SK-N-SH treated with all-trans-retinoic acid at 6 μM for 48 hours (cell line): Measurements from ENCODE around the gene CPLANE2.

Experiments used
- ARNTL ChIP-seq: fragments of 450-650 bp; formaldehyde crosslinking; IDR thresholded peaks from 2 replicates; pipeline ENCODE4 v1.5.0; 2020; ENCODE audit warnings: low read depth, mild to moderate bottlenecking, moderate library complexity, borderline replicate concordance
- BACH2 ChIP-seq: fragments of 250-450 bp; sonication (Bioruptor Pico); IDR thresholded peaks from 2 replicates; pipeline ENCODE4 v1.9.0; 2021; ENCODE audit warnings: mild to moderate bottlenecking, borderline replicate concordance
- CSDC2 ChIP-seq: fragments of 250-450 bp; sonication (Bioruptor Pico); IDR thresholded peaks from 2 replicates; pipeline ENCODE4 v1.5.0; 2020; ENCODE audit warnings: mild to moderate bottlenecking, moderate library complexity
- OSR1 ChIP-seq: fragments of 250-450 bp; sonication (Bioruptor Pico); IDR thresholded peaks from 2 replicates; pipeline ENCODE4 v1.8.0; 2022; ENCODE audit warnings: moderate library complexity, mild to moderate bottlenecking, inconsistent platforms
- PPARA ChIP-seq: fragments of 250-450 bp; sonication (Bioruptor Pico); IDR thresholded peaks from 2 replicates; pipeline ENCODE4 v1.5.0; 2020; ENCODE audit warnings: mild to moderate bottlenecking, borderline replicate concordance
- SNAI2 ChIP-seq: fragments of 250-450 bp; sonication (Bioruptor Pico); IDR thresholded peaks from 2 replicates; pipeline ENCODE4 v1.5.0; 2020; ENCODE audit warnings: mild to moderate bottlenecking, moderate library complexity
- TSHZ2 ChIP-seq: fragments of 250-450 bp; sonication (Bioruptor Pico); IDR thresholded peaks from 2 replicates; pipeline ENCODE4 v1.5.0; 2020; ENCODE audit warnings: mild to moderate bottlenecking, moderate library complexity
- ZC3H10 ChIP-seq: fragments of 250-450 bp; sonication (Bioruptor Pico); IDR thresholded peaks from 2 replicates; pipeline ENCODE4 v1.5.1; 2021; ENCODE audit warnings: mild to moderate bottlenecking, moderate library complexity
- ZFP3 ChIP-seq: fragments of 250-450 bp; sonication (Bioruptor Pico); IDR thresholded peaks from 2 replicates; pipeline ENCODE4 v1.5.0; 2020; ENCODE audit warnings: mild to moderate bottlenecking, moderate library complexity
- ZNF8 ChIP-seq: fragments of 450-650 bp; formaldehyde crosslinking; IDR thresholded peaks from 2 replicates; pipeline ENCODE4 v1.5.0; 2020; ENCODE audit warnings: mild to moderate bottlenecking, moderate library complexity
- TF ChIP-seq, protein P1 (sequence below): fragments of 250-450 bp; sonication (Bioruptor Pico); IDR thresholded peaks from 2 replicates; pipeline ENCODE4 v1.5.1; 2021; ENCODE audit warnings: mild to moderate bottlenecking, moderate library complexity
- TF ChIP-seq, protein P2 (sequence below): fragments of 250-450 bp; sonication (Bioruptor Pico); IDR thresholded peaks from 2 replicates; pipeline ENCODE4 v1.8.0; 2021; ENCODE audit warnings: low read depth, mild to moderate bottlenecking, moderate library complexity, borderline replicate concordance

- no peak for TF ChIP-seq OSR1
- no peak for TF ChIP-seq PPARA (CRISPR knock-in tag)
- TF ChIP-seq, protein P1, sequence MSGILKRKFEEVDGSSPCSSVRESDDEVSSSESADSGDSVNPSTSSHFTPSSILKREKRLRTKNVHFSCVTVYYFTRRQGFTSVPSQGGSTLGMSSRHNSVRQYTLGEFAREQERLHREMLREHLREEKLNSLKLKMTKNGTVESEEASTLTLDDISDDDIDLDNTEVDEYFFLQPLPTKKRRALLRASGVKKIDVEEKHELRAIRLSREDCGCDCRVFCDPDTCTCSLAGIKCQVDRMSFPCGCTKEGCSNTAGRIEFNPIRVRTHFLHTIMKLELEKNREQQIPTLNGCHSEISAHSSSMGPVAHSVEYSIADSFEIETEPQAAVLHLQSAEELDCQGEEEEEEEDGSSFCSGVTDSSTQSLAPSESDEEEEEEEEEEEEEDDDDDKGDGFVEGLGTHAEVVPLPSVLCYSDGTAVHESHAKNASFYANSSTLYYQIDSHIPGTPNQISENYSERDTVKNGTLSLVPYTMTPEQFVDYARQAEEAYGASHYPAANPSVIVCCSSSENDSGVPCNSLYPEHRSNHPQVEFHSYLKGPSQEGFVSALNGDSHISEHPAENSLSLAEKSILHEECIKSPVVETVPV = no peak
- no peak for TF ChIP-seq ARNTL (CRISPR knock-in tag)
- TF ChIP-seq ZNF8 (CRISPR knock-in tag) = no peak
- no peak for TF ChIP-seq SNAI2 (CRISPR knock-in tag)
- no peak for TF ChIP-seq ZFP3 (CRISPR knock-in tag)
- TF ChIP-seq TSHZ2 (CRISPR knock-in tag) = no peak
- no peak for TF ChIP-seq ZC3H10 (CRISPR knock-in tag)
- TF ChIP-seq, protein P2, sequence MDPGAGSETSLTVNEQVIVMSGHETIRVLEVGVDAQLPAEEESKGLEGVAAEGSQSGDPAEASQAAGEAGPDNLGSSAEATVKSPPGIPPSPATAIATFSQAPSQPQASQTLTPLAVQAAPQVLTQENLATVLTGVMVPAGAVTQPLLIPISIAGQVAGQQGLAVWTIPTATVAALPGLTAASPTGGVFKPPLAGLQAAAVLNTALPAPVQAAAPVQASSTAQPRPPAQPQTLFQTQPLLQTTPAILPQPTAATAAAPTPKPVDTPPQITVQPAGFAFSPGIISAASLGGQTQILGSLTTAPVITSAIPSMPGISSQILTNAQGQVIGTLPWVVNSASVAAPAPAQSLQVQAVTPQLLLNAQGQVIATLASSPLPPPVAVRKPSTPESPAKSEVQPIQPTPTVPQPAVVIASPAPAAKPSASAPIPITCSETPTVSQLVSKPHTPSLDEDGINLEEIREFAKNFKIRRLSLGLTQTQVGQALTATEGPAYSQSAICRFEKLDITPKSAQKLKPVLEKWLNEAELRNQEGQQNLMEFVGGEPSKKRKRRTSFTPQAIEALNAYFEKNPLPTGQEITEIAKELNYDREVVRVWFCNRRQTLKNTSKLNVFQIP (CRISPR knock-in tag) = no peak
- TF ChIP-seq BACH2 = no peak
- TF ChIP-seq CSDC2 (CRISPR knock-in tag) = no peak
These were observed 46.9 kb downstream of the CPLANE2 start for GRCh38 chr1:16189921-16190621.
